Vagina (tissue), 2 donors: ENCODE data around the gene SERTAD2. TPM values are rescaled to one million over a fixed set of nuclear protein-coding genes. Genes with fewer than 3 reads are reported as not detected.

ENCODE experiments used
- DNase-seq, 2 donors: peaks; one replicate each; pipeline ENCODE4 v3.0.0-alpha.2; 2017; ENCODE audit errors: extremely low spot score in 2 of 2
- H3K27ac ChIP-seq: fragments of 200-600 bp; sonication (generic); one replicate; pipeline ENCODE4 v1.5.1; 2019
- H3K27me3 ChIP-seq: fragments of 200-600 bp; sonication (generic); one replicate; pipeline ENCODE4 v1.5.1; 2019
- H3K36me3 ChIP-seq, 2 donors: fragments of 200-600 bp; sonication (generic); one replicate each; pipeline ENCODE4 v1.5.1; 2017 to 2019
- H3K4me1 ChIP-seq: fragments of 200-600 bp; sonication (generic); one replicate; pipeline ENCODE4 v1.5.1; 2019
- H3K4me3 ChIP-seq, 2 donors: fragments of 200-600 bp; sonication (generic); 1 replicate in 1 of 2; 2 replicates in 1 of 2; pipeline ENCODE4 v1.5.1; 2016 to 2019
- H3K9me3 ChIP-seq: fragments of 200-600 bp; sonication (generic); one replicate; pipeline ENCODE4 v1.5.1; 2019
- POLR2A ChIP-seq, 2 donors: fragments of 450-650 bp; IDR thresholded peaks; one replicate each; pipeline ENCODE4 v1.6.1; 2017; ENCODE audit warnings: antibody characterized with exemption in 2 of 2, mild to moderate bottlenecking in 2 of 2, moderate library complexity in 2 of 2
- POLR2AphosphoS5 ChIP-seq, 2 donors: sonication (generic); formaldehyde crosslinking; IDR thresholded peaks; one replicate each; pipeline ENCODE4 v1.9.0; 2017; ENCODE audit warnings: antibody characterized with exemption in 2 of 2, mild to moderate bottlenecking in 2 of 2, low read depth in 1 of 2; ENCODE audit not compliant: insufficient read depth in 1 of 2
- intact Hi-C: fragments of 100-400 bp; cut with DNase I; formaldehyde crosslinking; loops from one replicate; pipeline ENCODE4 v1.15.1; 2023
- total RNA-seq: library from RNA; depleted of rRNA; stranded (reverse); fragments of >200 nt; gene quantifications from one replicate; pipeline ENCODE4 v1.2.3, GENCODE V29; 2016
- TF ChIP-seq, protein P1 (sequence below), 3 experiments: fragments of 450-650 bp in 2 of 3; fragments of 200-600 bp in 1 of 3; sonication (generic) in 1 of 3; IDR thresholded peaks; one replicate each; pipeline ENCODE4 v1.5.1; 2017 to 2019; ENCODE audit warnings: antibody characterized with exemption in 3 of 3, mild to moderate bottlenecking in 2 of 3, moderate library complexity in 2 of 3

SERTAD2 gene
- total RNA-seq, 1 donor from 2014 or later, result 19.2 TPM

DNA sequence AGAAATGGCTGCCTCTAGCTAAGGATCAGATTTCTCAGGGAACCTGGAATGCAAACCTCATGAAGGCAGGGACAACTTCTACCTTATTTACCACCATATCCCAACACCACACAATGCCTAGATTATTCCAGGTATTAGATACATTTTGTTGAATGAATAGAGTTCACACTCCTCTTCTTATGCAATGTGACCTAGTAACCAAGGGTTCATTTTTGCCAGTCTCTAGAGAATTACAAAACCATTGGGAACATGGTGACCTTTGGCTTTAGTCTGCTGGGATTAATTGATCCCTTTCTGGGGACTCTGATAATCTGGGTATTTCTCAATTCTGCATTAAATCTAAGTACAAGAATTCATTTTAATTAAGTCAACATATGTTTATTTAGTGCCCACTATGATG lies 35.2 kb upstream of the SERTAD2 start:
- Histone ChIP-seq H3K9me3 (no peaks in the 10 kb centered on the region), H3K4me1 (no peaks in the 10 kb centered on the region), H3K36me3 (no peaks in the 10 kb centered on the region), H3K27me3 (no peaks in the 10 kb centered on the region), H3K27ac (no peak overlapping the region), H3K4me3 (no peak overlapping the region)
- intact Hi-C loops, result no loop called here
- TF ChIP-seq, protein P1, sequence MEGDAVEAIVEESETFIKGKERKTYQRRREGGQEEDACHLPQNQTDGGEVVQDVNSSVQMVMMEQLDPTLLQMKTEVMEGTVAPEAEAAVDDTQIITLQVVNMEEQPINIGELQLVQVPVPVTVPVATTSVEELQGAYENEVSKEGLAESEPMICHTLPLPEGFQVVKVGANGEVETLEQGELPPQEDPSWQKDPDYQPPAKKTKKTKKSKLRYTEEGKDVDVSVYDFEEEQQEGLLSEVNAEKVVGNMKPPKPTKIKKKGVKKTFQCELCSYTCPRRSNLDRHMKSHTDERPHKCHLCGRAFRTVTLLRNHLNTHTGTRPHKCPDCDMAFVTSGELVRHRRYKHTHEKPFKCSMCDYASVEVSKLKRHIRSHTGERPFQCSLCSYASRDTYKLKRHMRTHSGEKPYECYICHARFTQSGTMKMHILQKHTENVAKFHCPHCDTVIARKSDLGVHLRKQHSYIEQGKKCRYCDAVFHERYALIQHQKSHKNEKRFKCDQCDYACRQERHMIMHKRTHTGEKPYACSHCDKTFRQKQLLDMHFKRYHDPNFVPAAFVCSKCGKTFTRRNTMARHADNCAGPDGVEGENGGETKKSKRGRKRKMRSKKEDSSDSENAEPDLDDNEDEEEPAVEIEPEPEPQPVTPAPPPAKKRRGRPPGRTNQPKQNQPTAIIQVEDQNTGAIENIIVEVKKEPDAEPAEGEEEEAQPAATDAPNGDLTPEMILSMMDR (IDR thresholded peaks at IDR 0.05), result no peak
- DNase-seq, result no peak

DNA sequence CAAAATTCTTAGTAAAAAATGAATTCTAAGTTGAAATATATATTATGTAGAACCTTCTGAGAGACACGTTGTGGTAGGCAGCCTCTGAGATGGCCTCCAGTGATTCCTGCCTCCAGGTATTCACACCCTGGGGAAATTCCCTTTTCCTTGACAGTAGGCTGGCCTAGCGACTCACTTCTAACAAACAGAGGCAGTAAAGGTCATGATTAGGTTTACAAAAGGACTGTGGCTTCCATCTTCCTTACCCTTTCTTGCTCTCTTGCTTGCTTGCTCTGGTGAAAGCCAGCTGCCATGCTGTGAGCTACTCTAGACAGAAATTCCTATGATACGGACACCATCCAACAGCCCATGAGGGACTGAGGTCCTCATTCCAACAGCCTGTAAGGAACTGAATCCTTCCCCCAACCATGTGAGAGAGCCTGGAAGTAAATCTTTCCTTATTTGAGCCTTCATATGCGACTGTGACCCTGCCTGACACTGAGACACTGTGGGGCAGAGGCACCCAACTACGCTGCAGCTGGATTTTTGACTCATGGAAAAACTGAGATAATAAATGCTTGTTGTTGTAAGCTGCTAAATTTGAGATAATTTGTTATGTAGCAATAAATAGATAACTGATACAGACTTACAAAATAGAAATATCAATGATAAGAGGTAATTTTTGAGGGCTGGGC lies 32.7 kb upstream of the SERTAD2 start:
- intact Hi-C loops, result no loop called here
- H3K4me3 ChIP-seq, result no peak overlapping the region
- TF ChIP-seq POLR2A (IDR thresholded peaks at IDR 0.05) (no peak), POLR2AphosphoS5 (IDR thresholded peaks at IDR 0.05; ENCODE audit: insufficient read depth in 1 of 2, low read depth in 1 of 2) (no peak)
- H3K9me3 ChIP-seq, result no peaks in the 10 kb centered on the region
- no peaks in the 10 kb centered on the region for H3K4me1 ChIP-seq
- DNase-seq, result no peak
- no peaks in the 10 kb centered on the region for H3K27me3 ChIP-seq
- no peaks in the 10 kb centered on the region for H3K36me3 ChIP-seq
- no peak overlapping the region for H3K27ac ChIP-seq

DNA sequence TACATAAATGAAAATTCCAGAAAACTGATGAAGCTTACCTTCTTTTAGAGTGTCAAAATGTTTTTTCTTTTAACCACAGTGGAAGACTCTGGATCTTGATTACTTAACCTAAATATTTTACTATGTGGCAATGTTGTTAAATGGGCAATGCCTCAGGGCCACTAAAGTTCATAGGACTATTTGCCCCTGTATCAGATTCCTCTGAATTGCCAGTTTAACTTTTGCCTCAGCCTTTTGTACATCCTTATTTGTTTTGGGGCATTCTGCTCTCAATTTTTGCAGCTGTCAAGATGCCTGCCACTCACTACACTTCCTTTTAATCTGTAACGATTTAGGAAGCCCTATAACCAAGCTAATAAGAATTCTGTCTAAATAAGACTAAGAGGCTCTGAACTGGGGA lies 31.7 kb upstream of the SERTAD2 start:
- Histone ChIP-seq H3K27me3 (no peaks in the 10 kb centered on the region), H3K9me3 (no peaks in the 10 kb centered on the region), H3K4me3 (no peak overlapping the region), H3K27ac (no peak overlapping the region), H3K36me3 (no peaks in the 10 kb centered on the region), H3K4me1 (no peaks in the 10 kb centered on the region)
- TF ChIP-seq POLR2AphosphoS5 (IDR thresholded peaks at IDR 0.05; ENCODE audit: insufficient read depth in 1 of 2, low read depth in 1 of 2) (no peak), POLR2A (IDR thresholded peaks at IDR 0.05) (no peak)
- TF ChIP-seq, protein P1 (IDR thresholded peaks at IDR 0.05), result no peak
- intact Hi-C loops, result no loop called here
- no peak for DNase-seq

DNA sequence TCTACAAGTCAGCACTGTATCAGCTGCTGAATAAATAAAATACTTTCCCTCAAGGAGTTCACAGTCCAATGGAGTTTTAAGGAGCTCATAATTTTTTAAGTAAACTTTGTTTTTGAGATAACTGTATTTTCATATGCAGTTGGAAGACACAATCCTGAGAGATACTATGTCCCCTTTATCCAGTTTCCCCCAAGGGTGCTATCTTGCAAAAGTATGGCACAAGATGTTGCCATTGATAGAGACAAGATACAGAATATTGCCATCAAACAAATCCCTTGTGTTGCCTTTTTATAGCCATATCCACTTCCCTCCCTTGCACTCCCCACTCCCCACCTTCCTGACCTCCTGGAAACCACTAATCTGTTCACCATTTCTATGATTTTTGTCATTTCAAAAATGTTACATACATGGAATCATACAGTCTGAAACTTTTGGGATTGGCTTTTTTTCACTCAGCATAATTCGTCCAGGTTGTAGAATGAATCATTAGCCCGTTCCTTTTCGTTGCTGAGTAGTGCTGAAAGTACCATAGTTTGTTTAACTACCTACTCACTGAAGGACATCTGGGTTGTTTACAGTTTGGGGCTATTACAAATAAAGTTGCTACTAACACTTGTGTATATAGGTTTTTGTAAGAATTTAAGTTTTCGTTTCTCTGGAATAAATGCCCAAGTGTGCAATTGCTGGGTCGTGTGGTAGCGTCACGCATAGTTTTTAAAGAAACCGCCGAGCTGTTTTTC lies 30.2 kb upstream of the SERTAD2 start:
- Histone ChIP-seq H3K9me3 (no peaks in the 10 kb centered on the region), H3K27ac (no peak overlapping the region), H3K27me3 (no peaks in the 10 kb centered on the region), H3K4me1 (peaks cover 12% of the 10 kb centered on the region), H3K4me3 (no peak overlapping the region), H3K36me3 (no peaks in the 10 kb centered on the region)
- TF ChIP-seq, protein P1 (IDR thresholded peaks at IDR 0.05), result no peak
- no peak for TF ChIP-seq POLR2A (IDR thresholded peaks at IDR 0.05)
- no peak for TF ChIP-seq POLR2AphosphoS5 (IDR thresholded peaks at IDR 0.05; ENCODE audit: insufficient read depth in 1 of 2, low read depth in 1 of 2)
- intact Hi-C loops, result no loop called here
- no peak for DNase-seq

DNA sequence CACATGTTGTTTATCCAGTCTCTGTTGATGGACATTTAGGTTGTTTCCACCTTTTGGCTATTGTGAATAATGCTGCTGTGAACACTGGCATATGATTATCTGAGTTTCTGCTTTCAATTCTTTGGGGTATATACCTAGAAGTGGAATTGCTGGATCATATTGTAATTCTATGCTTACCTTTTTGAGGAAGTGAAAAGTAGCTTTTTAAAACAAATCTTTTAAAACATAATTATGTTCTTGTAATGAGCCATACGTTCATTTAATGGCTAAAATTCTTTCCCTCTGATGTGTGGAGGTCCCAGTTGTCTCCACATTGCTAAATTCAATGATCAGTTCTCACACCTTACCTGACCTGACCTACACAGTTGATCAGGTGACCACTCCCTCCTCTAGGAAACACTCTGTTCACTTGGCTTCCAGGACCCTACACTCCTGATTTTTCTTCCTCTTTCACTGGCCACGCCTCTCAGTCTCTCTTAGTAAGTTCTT lies 27.8 kb upstream of the SERTAD2 start:
- no peak for TF ChIP-seq POLR2AphosphoS5 (IDR thresholded peaks at IDR 0.05; ENCODE audit: insufficient read depth in 1 of 2, low read depth in 1 of 2)
- TF ChIP-seq, protein P1 (IDR thresholded peaks at IDR 0.05), result no peak
- TF ChIP-seq POLR2A (IDR thresholded peaks at IDR 0.05), result no peak
- no peak overlapping the region for H3K4me3 ChIP-seq
- H3K9me3 ChIP-seq, result no peaks in the 10 kb centered on the region
- intact Hi-C loops, result no loop called here
- no peaks in the 10 kb centered on the region for H3K36me3 ChIP-seq
- H3K27ac ChIP-seq, result no peak overlapping the region
- H3K4me1 ChIP-seq, result peaks cover 14% of the 10 kb centered on the region
- no peaks in the 10 kb centered on the region for H3K27me3 ChIP-seq
- DNase-seq, result no peak
